Uterus (tissue), 2 donors: ENCODE measurements around the gene SMC3.

ENCODE experiments used
- POLR2A ChIP-seq, 2 donors: fragments of 450-650 bp; IDR thresholded peaks; one replicate each; pipeline ENCODE4 v1.6.1; 2016; ENCODE audit warnings: antibody characterized with exemption in 2 of 2, mild to moderate bottlenecking in 1 of 2, moderate library complexity in 1 of 2
- TF ChIP-seq, protein P1 (sequence below), 4 experiments: fragments of 200-600 bp in 2 of 4; fragments of 450-650 bp in 2 of 4; sonication (generic) in 2 of 4; IDR thresholded peaks; one replicate each; pipeline ENCODE4 v1.5.1; 2016 to 2019; ENCODE audit warnings: antibody characterized with exemption in 4 of 4, mild to moderate bottlenecking in 2 of 4, moderate library complexity in 1 of 4

DNA sequence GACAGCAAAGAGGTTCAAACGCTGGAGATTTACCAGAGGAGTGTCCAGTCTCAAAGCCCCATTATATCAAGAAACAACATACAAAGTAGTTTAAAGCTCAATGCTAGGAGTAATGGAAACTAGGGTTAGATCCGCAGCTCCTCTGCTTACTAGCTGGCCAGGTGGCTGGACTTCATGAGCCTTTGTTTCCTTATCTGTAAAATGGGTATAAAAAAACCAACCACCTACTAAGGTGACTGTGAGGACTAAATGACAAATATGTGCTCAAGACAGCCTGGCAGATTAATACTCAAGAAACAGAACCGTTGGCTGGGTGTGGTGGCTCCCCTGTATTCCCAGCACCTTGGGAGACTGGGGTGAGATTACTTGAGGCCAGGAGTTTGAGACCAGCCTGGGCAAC is 70.8 kb downstream of the SMC3 start:
- no peak for TF ChIP-seq POLR2A (IDR thresholded peaks at IDR 0.05)
- TF ChIP-seq, protein P1, sequence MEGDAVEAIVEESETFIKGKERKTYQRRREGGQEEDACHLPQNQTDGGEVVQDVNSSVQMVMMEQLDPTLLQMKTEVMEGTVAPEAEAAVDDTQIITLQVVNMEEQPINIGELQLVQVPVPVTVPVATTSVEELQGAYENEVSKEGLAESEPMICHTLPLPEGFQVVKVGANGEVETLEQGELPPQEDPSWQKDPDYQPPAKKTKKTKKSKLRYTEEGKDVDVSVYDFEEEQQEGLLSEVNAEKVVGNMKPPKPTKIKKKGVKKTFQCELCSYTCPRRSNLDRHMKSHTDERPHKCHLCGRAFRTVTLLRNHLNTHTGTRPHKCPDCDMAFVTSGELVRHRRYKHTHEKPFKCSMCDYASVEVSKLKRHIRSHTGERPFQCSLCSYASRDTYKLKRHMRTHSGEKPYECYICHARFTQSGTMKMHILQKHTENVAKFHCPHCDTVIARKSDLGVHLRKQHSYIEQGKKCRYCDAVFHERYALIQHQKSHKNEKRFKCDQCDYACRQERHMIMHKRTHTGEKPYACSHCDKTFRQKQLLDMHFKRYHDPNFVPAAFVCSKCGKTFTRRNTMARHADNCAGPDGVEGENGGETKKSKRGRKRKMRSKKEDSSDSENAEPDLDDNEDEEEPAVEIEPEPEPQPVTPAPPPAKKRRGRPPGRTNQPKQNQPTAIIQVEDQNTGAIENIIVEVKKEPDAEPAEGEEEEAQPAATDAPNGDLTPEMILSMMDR (IDR thresholded peaks at IDR 0.05) = no peak
